Caki2 (cell line): ENCODE results near the gene TANGO2. TPM values are rescaled to one million over a fixed set of nuclear protein-coding genes. Genes with fewer than 3 reads are reported as not detected.
"Not testable (repeated sequence)": the region's sequence is repeated elsewhere in the genome, so short reads cannot be mapped to it uniquely, and the experiment has no call there.

Experiments
- DNase-seq: peaks from one replicate; pipeline ENCODE4 v3.0.0-alpha.2; 2015; ENCODE audit warnings: low read depth
- in situ Hi-C: cut with HindIII; loops from 2 replicates; pipeline ENCODE4 v1.10.0; 2016; ENCODE audit warnings: low sequenced_read_pairs, low pct_unique_long_range_greater_than_20kb, mixed read lengths
- total RNA-seq: library from RNA; depleted of rRNA; stranded (reverse); fragments of >200 nt; shearing (Covaris generic); gene quantifications from 2 replicates; pipeline ENCODE4 v1.2.3, GENCODE V29; 2014; ENCODE audit warnings: low replicate concordance

The TANGO2 gene
- total RNA-seq, 1 experiment from 2014 or later = 55.2 TPM

GRCh38 chr22:20064545-20065262 lies 43.8 kb downstream of the TANGO2 start:
- in situ Hi-C loops = no loop called here
- DNase-seq = no peak

- no peak for DNase-seq
- in situ Hi-C loops = no loop called here
Observed at GRCh38 chr22:20065896-20066616, 45.1 kb downstream of the TANGO2 start.

GRCh38 chr22:20066617-20067383 lies 45.9 kb downstream of the TANGO2 start:
- in situ Hi-C loops = no loop called here
- no peak for DNase-seq

- DNase-seq, in situ Hi-C loops: not testable (repeated sequence)
Observed at GRCh38 chr22:20067384-20067682, 46.4 kb downstream of the TANGO2 start.

- in situ Hi-C loops = no loop called here
Observed at GRCh38 chr22:20068640-20069039, 47.7 kb downstream of the TANGO2 start.

GRCh38 chr22:20069331-20070042 lies 48.6 kb downstream of the TANGO2 start:
- in situ Hi-C loops = no loop called here
- DNase-seq = no peak

More at GRCh38 chr22:20068640-20069039, 47.7 kb downstream of the TANGO2 start:
- no peak for DNase-seq

- DNase-seq = no peak
- in situ Hi-C loops = no loop called here
Observed at GRCh38 chr22:20071524-20071972, 50.6 kb downstream of the TANGO2 start.

GRCh38 chr22:20076627-20077172 lies 55.8 kb downstream of the TANGO2 start:
- no peak for DNase-seq
- in situ Hi-C loops = no loop called here

- DNase-seq = peak; percentile 98
- in situ Hi-C loops = no loop called here
Observed at GRCh38 chr22:20079745-20080444, 59.0 kb downstream of the TANGO2 start, which contains the start of gene DGCR8. DGCR8 (plus strand) TSS chr22:20080241; CDS start chr22:20085964, 5,723 bp downstream.

GRCh38 chr22:20080445-20080775 lies 59.5 kb downstream of the TANGO2 start:
- no peak for DNase-seq
- in situ Hi-C loops = no loop called here

GRCh38 chr22:20080776-20081654 lies 60.1 kb downstream of the TANGO2 start:
- DNase-seq = peak; percentile 56
- in situ Hi-C loops = no loop called here

- in situ Hi-C loops = no loop called here
Observed at GRCh38 chr22:20083157-20083890, 62.4 kb downstream of the TANGO2 start.

GRCh38 chr22:20083891-20084546 lies 63.1 kb downstream of the TANGO2 start:
- in situ Hi-C loops = no loop called here
- no peak for DNase-seq

More at GRCh38 chr22:20083157-20083890, 62.4 kb downstream of the TANGO2 start:
- DNase-seq = no peak

GRCh38 chr22:20084547-20085413 lies 63.9 kb downstream of the TANGO2 start:
- in situ Hi-C loops = no loop called here
- DNase-seq = no peak

GRCh38 chr22:20085651-20086050 lies 64.7 kb downstream of the TANGO2 start:
- DNase-seq = no peak
- in situ Hi-C loops = no loop called here
